H1 (cell line): Measurements from ENCODE around the gene SLC6A18.

Experiments used
- CBX5 ChIP-seq: fragments of 300-800, 300-1000 bp; sonication (generic); IDR thresholded peaks from 2 replicates; pipeline ENCODE4 v1.7.1; 2016; ENCODE audit warnings: antibody characterized with exemption, low read length, low read depth
- CHD1 ChIP-seq: IDR thresholded peaks from 2 replicates; pipeline ENCODE4 v1.6.1; 2012; ENCODE audit warnings: low read depth, low read length, improper control_type of control experiment
- CHD2 ChIP-seq: IDR thresholded peaks from 2 replicates; pipeline ENCODE4 v1.6.1; 2012; ENCODE audit warnings: low read length, improper control_type of control experiment
- CTCF ChIP-seq, 3 experiments: IDR thresholded peaks; 1 replicate in 2 of 3; 2 replicates in 1 of 3; pipeline versions ENCODE4 v1.5.1 to v1.6.1; 2011; ENCODE audit warnings: low read length in 3 of 3, mild to moderate bottlenecking in 3 of 3, inconsistent platforms in 2 of 3, low read depth in 1 of 3, moderate library complexity in 1 of 3; ENCODE audit not compliant: insufficient read depth in 1 of 3; ENCODE audit errors: control extremely low read depth in 1 of 3
- TAF1 ChIP-seq: IDR thresholded peaks from 2 replicates; pipeline ENCODE4 v1.6.1; 2011; ENCODE audit warnings: mild to moderate bottlenecking, low read depth, low read length
- TAF7 ChIP-seq: optimal IDR thresholded peaks from 2 replicates; pipeline ENCODE3; 2011; ENCODE audit warnings: low read depth, mild to moderate bottlenecking, inconsistent platforms, low read length, moderate library complexity, borderline replicate concordance

DNA sequence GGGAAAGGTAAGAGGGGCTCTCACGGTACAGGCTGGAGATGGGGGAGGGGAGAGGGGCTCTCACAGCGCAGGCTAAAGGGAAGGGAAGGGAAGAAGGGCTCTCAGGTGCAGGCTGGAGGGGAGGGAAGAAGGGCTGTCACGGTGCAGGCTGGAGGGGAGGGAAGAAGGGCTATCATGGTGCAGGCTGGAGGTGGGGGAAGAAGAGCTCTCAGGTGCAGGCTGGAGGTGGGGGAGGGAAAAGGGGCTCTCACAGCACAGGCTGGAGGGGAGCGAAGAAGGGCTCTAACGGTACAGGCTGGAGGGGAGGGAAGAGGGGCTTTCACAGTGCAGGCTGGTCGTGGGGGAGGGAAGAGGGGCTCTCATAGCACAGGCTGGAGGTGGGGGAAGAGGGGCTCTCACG is 4.6 kb downstream of the SLC6A18 start:
- no peak for TF ChIP-seq CBX5
- TF ChIP-seq CHD1, result no peak
- no peak for TF ChIP-seq CHD2
- no peak for TF ChIP-seq CTCF (IDR thresholded peaks at IDR 0.05; ENCODE audit: control extremely low read depth in 1 of 3, insufficient read depth in 1 of 3, low read depth in 1 of 3, low read length in 3 of 3)
- no peak for TF ChIP-seq TAF7
- no peak for TF ChIP-seq TAF1
